NT2/D1 (cell line): Measurements from ENCODE around the gene TLL2.

Experiments used
- SUZ12 ChIP-seq: IDR thresholded peaks from 2 replicates; pipeline ENCODE4 v1.6.1; 2011; ENCODE audit not compliant: insufficient read length, insufficient read depth; ENCODE audit errors: extremely low read depth
- YY1 ChIP-seq: IDR thresholded peaks from 2 replicates; pipeline ENCODE4 v1.6.1; 2011; ENCODE audit not compliant: insufficient read length, insufficient read depth
- ZNF274 ChIP-seq: IDR thresholded peaks from 2 replicates; pipeline ENCODE4 v1.6.1; 2011; ENCODE audit warnings: mild to moderate bottlenecking, low read depth, low read length

- TF ChIP-seq ZNF274: no peak
- no peak for TF ChIP-seq YY1
- no peak for TF ChIP-seq SUZ12
These were observed 129.2 kb downstream of the TLL2 start for GRCh38 chr10:96384506-96384905.
